ENCODE data around the gene FHOD3. TPM values are rescaled to one million over a fixed set of nuclear protein-coding genes. Genes with fewer than 3 reads are reported as not detected.

Gene FHOD3
- total RNA-seq, 2 experiments from 2014 or later: not detected

GRCh38 chr18:36382854-36383253 is 85.3 kb downstream of the FHOD3 start:
- Mint-ChIP-seq H3K4me3 (no peak overlapping the region), H3K9me3 (no peaks in the 10 kb centered on the region), H3K27me3 (ENCODE audit: low read depth) (peaks cover 5% of the 10 kb centered on the region), H3K27ac (no peak overlapping the region), H3K4me1 (ENCODE audit: low read depth) (no peaks in the 10 kb centered on the region), H3K36me3 (ENCODE audit: low read depth) (no peaks in the 10 kb centered on the region)
- intact Hi-C loops (cut with micrococcal nuclease): no loop called here
- CTCF ChIA-PET: no interaction called here
- DNase-seq: no peak

DNA sequence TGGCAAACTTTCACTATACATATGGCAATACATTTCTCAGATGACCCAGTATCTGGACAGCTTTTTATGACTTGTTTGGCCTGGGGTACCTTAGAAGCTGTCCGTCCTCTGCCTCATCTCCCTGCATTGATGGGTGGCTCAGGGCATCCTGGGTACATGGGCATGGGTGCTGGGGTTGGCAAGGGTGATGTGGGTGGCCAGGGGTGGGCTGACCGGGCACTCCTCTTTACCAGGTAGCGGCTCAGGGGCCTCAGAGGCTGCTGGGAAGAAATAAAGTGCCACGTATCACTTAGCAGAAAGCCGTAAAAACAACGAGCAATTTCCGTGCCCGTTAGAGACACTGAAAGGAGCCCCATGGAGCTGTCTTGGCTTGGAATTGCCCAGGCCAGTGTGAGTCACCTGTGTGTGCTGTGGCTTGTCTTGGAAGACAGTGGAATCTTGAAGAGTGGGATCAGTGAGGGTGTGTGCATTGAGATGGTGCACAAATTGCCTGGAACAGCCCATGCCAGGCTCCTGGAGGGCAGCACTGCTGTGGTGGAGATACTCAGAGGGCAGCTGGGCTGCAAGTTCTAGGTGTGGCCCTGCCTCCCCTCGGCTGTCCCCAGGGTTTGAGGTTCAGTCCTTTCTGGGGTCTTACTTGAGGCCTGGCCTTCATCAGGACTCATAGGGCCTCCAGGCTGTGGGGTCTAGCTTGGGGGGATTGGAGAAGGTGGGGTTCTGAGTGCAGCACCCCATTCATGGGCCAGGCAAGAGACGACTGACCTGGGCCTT is 88.8 kb downstream of the FHOD3 start:
- Mint-ChIP-seq H3K36me3 (ENCODE audit: low read depth) (no peaks in the 10 kb centered on the region), H3K4me3 (no peak overlapping the region), H3K9me3 (no peaks in the 10 kb centered on the region), H3K4me1 (ENCODE audit: low read depth) (no peaks in the 10 kb centered on the region), H3K27me3 (ENCODE audit: low read depth) (peaks cover 7% of the 10 kb centered on the region), H3K27ac (no peak overlapping the region)
- intact Hi-C loops (cut with micrococcal nuclease): no loop called here
- CTCF ChIA-PET: no interaction called here
- no peak for DNase-seq

- Mint-ChIP-seq H3K27ac (no peak overlapping the region), H3K4me3 (no peak overlapping the region), H3K4me1 (ENCODE audit: low read depth) (no peaks in the 10 kb centered on the region), H3K9me3 (no peaks in the 10 kb centered on the region), H3K27me3 (ENCODE audit: low read depth) (peaks cover 2% of the 10 kb centered on the region), H3K36me3 (ENCODE audit: low read depth) (no peaks in the 10 kb centered on the region)
- intact Hi-C loops (cut with micrococcal nuclease): no loop called here
- CTCF ChIA-PET: no interaction called here
- no peak for DNase-seq
These were observed 89.8 kb downstream of the FHOD3 start for GRCh38 chr18:36387310-36387709.

- Mint-ChIP-seq H3K27ac (no peak overlapping the region), H3K36me3 (ENCODE audit: low read depth) (no peaks in the 10 kb centered on the region), H3K9me3 (no peaks in the 10 kb centered on the region), H3K4me1 (ENCODE audit: low read depth) (no peaks in the 10 kb centered on the region), H3K4me3 (no peak overlapping the region), H3K27me3 (ENCODE audit: low read depth) (peaks cover 2% of the 10 kb centered on the region)
- CTCF ChIA-PET: interaction anchor here (0.5 kb wide), 1 partner anchor 159 kb away, joined by 5 read pairs; no protein-coding TSS in a partner anchor
- no peak for DNase-seq
- intact Hi-C loops (cut with micrococcal nuclease): no loop called here
These were observed 90.8 kb downstream of the FHOD3 start for GRCh38 chr18:36388310-36388709.

DNA sequence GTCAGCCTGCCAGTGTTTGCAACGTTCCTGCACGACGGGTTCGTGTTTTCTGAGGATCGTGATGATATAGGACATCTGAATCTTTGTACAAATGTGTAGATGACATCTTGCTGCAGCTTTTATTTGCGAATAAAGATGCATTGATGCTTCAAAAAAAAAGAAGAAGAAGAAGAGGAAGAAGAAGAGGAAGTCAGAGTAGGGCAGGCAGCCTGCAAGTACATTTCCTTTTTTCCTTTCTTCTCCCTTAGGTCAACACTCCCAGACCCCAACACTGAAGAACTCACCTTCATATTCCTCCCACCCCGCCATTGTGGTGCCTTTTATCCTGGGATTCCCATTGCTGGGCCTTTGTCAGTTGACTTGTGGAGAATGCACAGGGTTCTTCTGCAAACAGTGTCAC is 91.5 kb downstream of the FHOD3 start:
- H3K27ac Mint-ChIP-seq: no peak overlapping the region
- peaks cover 6% of the 10 kb centered on the region for H3K27me3 Mint-ChIP-seq (ENCODE audit: low read depth)
- intact Hi-C loops (cut with micrococcal nuclease): no loop called here
- H3K4me3 Mint-ChIP-seq: no peak overlapping the region
- no peaks in the 10 kb centered on the region for H3K36me3 Mint-ChIP-seq (ENCODE audit: low read depth)
- no peak for DNase-seq
- H3K9me3 Mint-ChIP-seq: peaks cover 2% of the 10 kb centered on the region
- CTCF ChIA-PET: no interaction called here
- no peaks in the 10 kb centered on the region for H3K4me1 Mint-ChIP-seq (ENCODE audit: low read depth)

- peaks cover 2% of the 10 kb centered on the region for H3K9me3 Mint-ChIP-seq
- H3K27me3 Mint-ChIP-seq (ENCODE audit: low read depth): peaks cover 6% of the 10 kb centered on the region
- CTCF ChIA-PET: no interaction called here
- no peaks in the 10 kb centered on the region for H3K4me1 Mint-ChIP-seq (ENCODE audit: low read depth)
- H3K36me3 Mint-ChIP-seq (ENCODE audit: low read depth): no peaks in the 10 kb centered on the region
- DNase-seq: no peak
- H3K4me3 Mint-ChIP-seq: no peak overlapping the region
- intact Hi-C loops (cut with micrococcal nuclease): no loop called here
- no peak overlapping the region for H3K27ac Mint-ChIP-seq
These were observed 92.5 kb downstream of the FHOD3 start for GRCh38 chr18:36389811-36390581.

- intact Hi-C loops (cut with micrococcal nuclease): no loop called here
- Mint-ChIP-seq H3K36me3 (ENCODE audit: low read depth) (no peaks in the 10 kb centered on the region), H3K4me1 (ENCODE audit: low read depth) (no peaks in the 10 kb centered on the region), H3K27ac (no peak overlapping the region), H3K27me3 (ENCODE audit: low read depth) (peaks cover 6% of the 10 kb centered on the region), H3K9me3 (peaks cover 3% of the 10 kb centered on the region), H3K4me3 (no peak overlapping the region)
- CTCF ChIA-PET: no interaction called here
- DNase-seq: no peak
These were observed 94.1 kb downstream of the FHOD3 start for GRCh38 chr18:36391426-36392145.

DNA sequence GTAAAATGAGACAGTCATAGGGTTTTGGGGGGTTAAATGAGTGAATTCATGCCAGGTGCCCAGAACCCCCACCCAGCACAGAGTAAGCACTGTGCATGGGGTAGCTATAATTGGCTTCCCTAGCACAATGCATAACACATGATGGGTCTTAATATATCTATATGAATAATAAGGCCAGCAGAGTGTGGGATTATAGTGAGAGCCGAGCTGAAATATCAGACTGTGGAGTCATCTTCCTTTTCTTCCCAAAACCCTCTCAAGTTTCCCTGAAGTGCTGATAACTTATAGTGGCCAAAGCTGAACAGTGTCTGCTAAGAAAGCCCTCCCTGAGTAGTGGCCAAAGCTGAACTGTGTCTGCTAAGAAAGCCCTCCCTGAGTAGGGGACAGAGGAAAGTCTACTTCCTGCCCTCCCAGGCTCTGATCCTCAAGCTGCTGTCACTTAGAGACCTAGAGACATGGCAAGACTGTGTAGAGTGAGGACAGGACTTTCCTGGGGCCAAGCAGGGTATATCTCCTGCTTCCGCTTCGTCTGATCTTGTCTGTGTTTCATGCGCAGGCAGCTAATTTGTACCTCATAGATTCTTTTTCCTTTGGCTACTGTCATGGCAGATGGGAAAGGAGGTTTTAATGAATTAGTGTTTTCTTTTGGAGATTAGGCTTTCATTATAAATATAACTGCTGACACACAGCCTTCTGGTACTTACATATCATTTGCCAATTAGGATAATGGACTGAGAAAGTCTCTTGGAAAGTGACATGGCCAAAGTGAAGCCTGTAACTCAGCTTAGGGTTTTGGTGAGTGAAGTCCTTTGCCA is 94.9 kb downstream of the FHOD3 start:
- no peak overlapping the region for H3K27ac Mint-ChIP-seq
- H3K36me3 Mint-ChIP-seq (ENCODE audit: low read depth): no peaks in the 10 kb centered on the region
- intact Hi-C loops (cut with micrococcal nuclease): no loop called here
- H3K4me1 Mint-ChIP-seq (ENCODE audit: low read depth): no peaks in the 10 kb centered on the region
- H3K27me3 Mint-ChIP-seq (ENCODE audit: low read depth): peaks cover 6% of the 10 kb centered on the region
- DNase-seq: no peak
- H3K9me3 Mint-ChIP-seq: peaks cover 8% of the 10 kb centered on the region
- CTCF ChIA-PET: interaction anchor here (0.6 kb wide), 1 partner anchor 49 kb away, joined by 3 read pairs; no protein-coding TSS in a partner anchor
- no peak overlapping the region for H3K4me3 Mint-ChIP-seq

DNA sequence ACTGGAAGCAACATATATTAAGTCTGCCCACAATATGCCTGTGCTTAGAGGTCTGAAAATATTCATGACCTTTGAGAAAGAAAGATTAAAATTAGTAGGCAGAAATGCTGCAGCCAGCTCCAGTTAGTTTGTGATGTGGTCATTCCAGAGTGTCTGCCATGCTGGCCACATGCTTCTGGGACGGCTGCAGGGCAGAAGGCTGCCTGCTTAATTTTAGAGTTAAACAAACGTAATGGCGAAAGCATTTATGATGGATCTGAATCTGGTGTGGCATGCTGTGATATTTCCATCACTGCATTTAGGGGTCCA is 95.4 kb downstream of the FHOD3 start:
- Mint-ChIP-seq H3K4me1 (ENCODE audit: low read depth) (no peaks in the 10 kb centered on the region), H3K9me3 (peaks cover 8% of the 10 kb centered on the region), H3K36me3 (ENCODE audit: low read depth) (no peaks in the 10 kb centered on the region), H3K27ac (no peak overlapping the region), H3K27me3 (ENCODE audit: low read depth) (peaks cover 6% of the 10 kb centered on the region), H3K4me3 (no peak overlapping the region)
- CTCF ChIA-PET: no interaction called here
- DNase-seq: no peak
- intact Hi-C loops (cut with micrococcal nuclease): no loop called here

GRCh38 chr18:36394486-36394885 is 97.0 kb downstream of the FHOD3 start:
- Mint-ChIP-seq H3K4me3 (no peak overlapping the region), H3K27ac (no peak overlapping the region), H3K9me3 (peaks cover 8% of the 10 kb centered on the region), H3K4me1 (ENCODE audit: low read depth) (no peaks in the 10 kb centered on the region), H3K36me3 (ENCODE audit: low read depth) (no peaks in the 10 kb centered on the region), H3K27me3 (ENCODE audit: low read depth) (peaks cover 4% of the 10 kb centered on the region)
- CTCF ChIA-PET: no interaction called here
- intact Hi-C loops (cut with micrococcal nuclease): no loop called here
- no peak for DNase-seq

DNA sequence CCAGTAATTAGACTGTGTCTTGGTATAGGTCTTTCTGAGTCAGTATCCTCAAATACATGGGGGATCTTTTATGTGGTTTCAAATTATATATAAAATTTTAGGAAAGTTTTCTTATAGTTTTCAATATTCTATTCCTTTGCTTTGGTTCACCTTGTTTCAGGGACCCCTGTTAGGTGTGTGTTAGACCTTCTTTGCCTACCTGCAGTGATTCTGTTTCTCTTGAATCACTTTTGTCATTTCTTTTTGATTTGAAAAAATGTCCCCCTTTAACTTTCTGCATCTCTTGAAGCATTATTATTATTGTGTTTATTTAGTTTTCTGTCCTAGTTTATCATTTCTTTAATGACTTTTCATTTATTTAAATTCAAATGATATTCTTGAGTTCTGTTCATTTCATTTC is 98.7 kb downstream of the FHOD3 start:
- Mint-ChIP-seq H3K27me3 (ENCODE audit: low read depth) (peaks cover 8% of the 10 kb centered on the region), H3K4me1 (ENCODE audit: low read depth) (no peaks in the 10 kb centered on the region), H3K4me3 (no peak overlapping the region), H3K27ac (no peak overlapping the region), H3K9me3 (peaks cover 8% of the 10 kb centered on the region), H3K36me3 (ENCODE audit: low read depth) (no peaks in the 10 kb centered on the region)
- CTCF ChIA-PET: no interaction called here
- no peak for DNase-seq
- intact Hi-C loops (cut with micrococcal nuclease): no loop called here

- no peak overlapping the region for H3K27ac Mint-ChIP-seq
- CTCF ChIA-PET: no interaction called here
- intact Hi-C loops (cut with micrococcal nuclease): no loop called here
These were observed 99.5 kb downstream of the FHOD3 start for GRCh38 chr18:36397033-36397432.

More at GRCh38 chr18:36397033-36397432, 99.5 kb downstream of the FHOD3 start:
- DNase-seq: no peak
- no peaks in the 10 kb centered on the region for H3K4me1 Mint-ChIP-seq (ENCODE audit: low read depth)
- H3K9me3 Mint-ChIP-seq: peaks cover 8% of the 10 kb centered on the region
- H3K36me3 Mint-ChIP-seq (ENCODE audit: low read depth): no peaks in the 10 kb centered on the region
- H3K4me3 Mint-ChIP-seq: no peak overlapping the region
- H3K27me3 Mint-ChIP-seq (ENCODE audit: low read depth): peaks cover 8% of the 10 kb centered on the region

Measured in activated naive CD4-positive, alpha-beta T cell treated with anti-CD3 and anti-CD28 coated beads for 36 hours (primary cell).